GM19438 (cell line): ENCODE measurements around the gene AGAP6.
A peak's percentile ranks its signal among the peaks of the same experiment; 100 is the strongest.
"Not testable (repeated sequence)": the region's sequence is repeated elsewhere in the genome, so short reads cannot be mapped to it uniquely, and the experiment has no call there.

ENCODE experiments used
- ATAC-seq: cut with Tn5 transposase; IDR thresholded peaks from one replicate; pipeline ENCODE4 v1.9.1; 2021; ENCODE audit warnings: low read depth; ENCODE audit not compliant: unreplicated experiment

The AGAP6 gene

DNA sequence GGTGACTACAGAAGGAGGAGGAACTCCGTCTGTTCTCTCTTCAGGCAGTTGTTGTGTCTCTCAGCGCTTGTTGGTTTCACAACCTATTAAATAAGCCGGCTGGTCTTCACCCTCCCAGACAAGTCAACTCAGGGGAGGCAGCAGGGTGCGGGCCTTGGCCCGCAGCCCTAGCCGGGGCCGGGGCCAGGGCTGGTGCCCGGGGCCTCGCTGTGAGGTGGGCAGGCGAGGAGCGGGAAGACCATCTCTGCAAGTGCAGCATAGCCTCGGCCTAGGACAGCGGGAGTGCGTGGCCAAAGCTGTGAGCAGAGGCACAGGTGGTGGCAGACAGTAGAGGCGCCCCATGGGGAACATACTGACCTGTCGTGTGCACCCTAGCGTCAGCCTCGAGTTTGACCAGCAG, at the start of gene AGAP6:
Gene AGAP6, plus strand, starts transcription at position 31 of the 400 bp plus-strand sequence. Its CDS starts 310 bp downstream, at position 341.
- ATAC-seq, result not testable (repeated sequence)

DNA sequence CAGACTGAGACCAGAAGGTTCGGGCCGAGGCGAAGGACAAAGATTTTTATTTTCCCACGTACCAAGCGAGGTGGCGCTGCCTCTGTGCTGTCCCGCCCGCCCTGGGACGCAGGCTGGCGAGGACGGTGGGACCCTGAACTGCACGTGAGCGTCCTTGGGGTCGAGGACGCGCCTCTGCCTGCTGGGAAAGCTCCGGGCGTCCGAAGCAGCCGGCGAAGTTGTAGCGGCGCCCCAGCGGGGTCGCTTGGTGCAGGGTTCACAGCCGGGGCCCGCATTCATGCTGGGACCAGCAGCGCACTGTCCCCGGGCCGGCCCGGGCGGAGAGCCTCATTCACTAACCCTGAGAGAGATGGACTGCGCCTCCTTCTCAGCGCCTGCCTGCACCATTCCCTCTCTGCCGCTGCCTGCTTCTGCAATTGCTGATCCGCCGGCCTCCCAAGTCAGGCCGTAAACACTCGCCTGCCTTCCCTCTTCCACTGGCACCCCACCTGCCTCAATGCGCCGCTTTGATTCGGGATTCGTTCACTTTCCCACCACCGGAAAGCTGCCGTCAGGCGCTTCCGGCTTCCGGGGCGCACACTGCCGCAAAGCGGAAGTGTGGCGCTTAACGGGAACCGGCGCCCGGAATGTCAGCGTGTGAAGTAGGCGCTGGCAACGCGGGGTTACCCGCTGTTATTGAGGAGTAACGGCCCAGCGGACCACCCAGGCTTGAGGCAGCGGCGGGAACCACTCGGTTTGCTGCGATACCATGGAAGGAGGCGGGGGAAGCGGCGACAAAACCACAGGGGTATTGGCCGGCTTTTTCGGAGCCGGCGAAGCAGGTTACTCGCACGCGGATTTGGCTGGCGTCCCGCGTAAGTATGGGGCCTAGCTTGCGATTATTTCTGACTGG, 46.5 kb upstream of the AGAP6 start, which contains the start of the genes PARG and TIMM23B:
Gene PARG, minus strand, starts transcription at position 581 of the 892 bp plus-strand sequence. Its CDS starts 302 bp downstream, at position 279.
Gene TIMM23B, plus strand, starts transcription at position 607 of the 892 bp plus-strand sequence. Its CDS starts 142 bp downstream, at position 749.
- ATAC-seq, result peak; percentile 61

DNA sequence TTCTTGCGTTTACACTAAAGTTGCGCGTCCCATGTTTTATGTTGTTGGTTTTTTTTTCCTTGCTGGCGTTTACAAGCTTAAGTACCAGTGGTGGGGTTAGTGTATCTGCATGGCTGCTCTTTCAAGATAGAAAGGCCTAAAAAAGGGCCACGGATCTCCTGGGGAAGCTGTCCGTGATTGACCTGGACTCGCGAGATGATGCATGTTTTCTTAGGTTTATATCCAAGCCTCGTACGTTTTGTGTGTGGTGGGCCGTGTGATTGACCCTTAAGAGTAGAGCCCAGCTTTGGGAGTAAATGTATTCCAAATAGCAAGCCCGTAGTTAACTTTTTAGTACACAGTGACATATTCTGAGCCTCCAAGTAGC, 45.9 kb upstream of the AGAP6 start:
- peak; percentile 10 for ATAC-seq

DNA sequence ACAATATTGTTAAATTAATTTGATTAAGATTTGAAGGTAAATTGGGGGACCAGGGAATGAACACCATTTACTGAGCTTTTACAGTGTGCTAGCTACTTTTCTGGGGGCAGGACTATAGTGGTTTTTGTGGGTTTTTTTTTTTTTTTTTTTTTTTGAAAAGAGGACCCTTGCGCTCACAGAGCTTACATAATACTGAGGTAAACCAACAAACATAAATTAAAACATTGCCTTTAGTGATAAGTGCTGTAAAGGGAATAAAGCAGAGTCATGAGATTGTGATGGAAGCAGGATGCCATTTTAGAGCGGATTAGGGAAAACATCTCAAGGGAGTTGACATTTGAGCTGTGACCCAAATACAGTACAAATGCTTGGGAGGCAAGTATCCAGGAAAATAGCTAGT, 44.6 kb upstream of the AGAP6 start:
- ATAC-seq, result not testable (repeated sequence)

DNA sequence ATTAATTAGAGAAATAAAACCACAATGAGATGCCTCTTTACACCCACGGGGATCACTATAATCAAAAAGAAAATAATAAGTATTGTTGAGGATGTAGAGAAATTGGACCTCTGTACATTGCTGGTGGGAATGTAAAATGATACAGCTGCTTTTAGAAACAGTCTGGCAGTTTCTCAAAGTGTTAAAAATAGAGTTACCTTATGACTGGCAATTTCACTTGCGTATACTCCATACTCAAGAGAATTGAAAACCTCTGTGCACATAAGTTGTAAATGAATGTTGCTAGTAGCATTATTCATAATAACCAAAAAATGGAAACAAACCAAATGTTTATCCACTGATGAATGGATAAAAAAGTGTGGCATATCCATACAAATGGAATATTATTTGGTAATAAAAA, 40.1 kb upstream of the AGAP6 start:
- ATAC-seq, result peak; percentile 58

DNA sequence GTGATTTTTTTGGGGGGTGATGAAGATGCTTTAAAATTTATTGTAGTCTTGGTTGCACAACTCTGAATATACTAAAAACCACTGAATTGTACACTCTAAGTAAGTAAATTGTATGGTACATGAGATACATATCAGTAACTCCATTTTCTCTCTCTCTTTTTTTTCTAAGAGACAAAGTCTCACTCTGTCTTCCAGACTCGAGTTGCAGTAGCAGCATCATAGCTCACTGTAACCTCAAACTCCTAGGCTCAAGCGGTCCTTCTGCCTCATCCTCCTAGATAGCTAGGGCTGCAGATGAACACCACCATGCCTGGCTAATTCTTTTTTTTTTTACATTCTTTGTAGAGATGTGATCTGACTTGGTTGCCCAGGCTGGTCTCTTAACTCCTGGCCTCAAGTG, 39.5 kb upstream of the AGAP6 start:
- ATAC-seq, result not testable (repeated sequence)

DNA sequence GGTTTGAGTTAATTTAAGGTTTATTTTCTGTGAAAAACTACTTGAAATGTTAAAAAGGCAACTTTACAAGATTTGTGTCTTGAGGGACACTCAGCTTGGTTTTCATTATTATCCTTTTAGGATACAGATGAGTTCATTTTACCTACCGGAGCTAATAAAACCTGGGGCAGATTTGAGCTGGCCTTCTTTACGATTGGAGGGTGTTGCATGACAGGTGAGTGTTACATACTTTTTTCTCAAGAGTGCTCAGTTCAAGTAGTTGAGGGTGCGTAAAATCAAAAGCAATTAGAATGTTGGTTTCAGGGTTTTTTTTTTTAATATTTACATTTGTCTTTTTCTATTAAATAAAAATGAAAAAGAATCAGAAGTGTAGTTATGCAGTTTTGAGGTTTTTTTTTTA, 36.2 kb upstream of the AGAP6 start:
- ATAC-seq, result not testable (repeated sequence)

DNA sequence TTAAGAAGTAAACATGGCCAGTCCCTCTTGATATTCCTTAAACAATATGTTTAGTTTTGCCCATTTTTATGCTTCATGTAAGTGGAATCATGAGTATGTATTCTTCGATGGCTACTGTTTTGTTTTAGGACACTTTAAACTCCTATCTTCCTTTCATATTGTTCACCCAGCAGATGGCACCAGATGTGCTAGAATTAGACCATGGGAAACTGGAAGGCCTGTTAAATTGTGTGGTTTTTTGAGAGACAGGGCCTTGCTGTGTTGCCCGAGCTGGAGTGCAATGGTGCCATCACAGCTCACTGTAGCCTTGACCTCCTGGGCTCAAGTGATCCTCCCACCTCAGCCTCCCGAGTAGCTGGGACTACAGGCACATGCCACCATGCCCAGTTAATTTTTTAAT, 35.1 kb upstream of the AGAP6 start:
- ATAC-seq, result not testable (repeated sequence)

DNA sequence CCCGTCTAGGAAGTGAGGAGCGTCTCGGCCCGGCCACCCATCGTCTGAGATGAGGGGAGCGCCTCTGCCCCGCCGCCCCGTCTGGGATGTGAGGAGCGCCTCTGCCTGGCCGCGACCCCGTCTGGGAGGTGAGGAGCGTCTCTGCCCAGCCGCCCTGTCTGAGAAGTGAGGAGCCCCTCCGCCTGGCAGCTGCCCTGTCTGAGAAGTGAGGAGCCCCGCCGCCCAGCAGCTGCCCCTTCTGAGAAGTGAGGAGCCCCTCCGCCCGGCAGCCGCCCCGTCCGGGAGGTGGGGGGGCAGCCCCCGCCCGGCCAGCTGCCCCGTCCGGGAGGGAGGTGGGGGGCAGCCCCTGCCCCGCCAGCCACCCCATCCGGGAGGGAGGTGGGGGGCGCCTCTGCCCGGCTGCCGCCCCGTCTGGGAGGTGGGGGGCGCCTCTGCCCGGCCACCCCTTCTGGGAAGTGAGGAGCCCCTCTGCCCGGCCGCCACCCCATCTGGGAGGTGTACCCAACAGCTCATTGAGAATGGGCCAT, 17.8 kb upstream of the AGAP6 start:
- not testable (repeated sequence) for ATAC-seq

DNA sequence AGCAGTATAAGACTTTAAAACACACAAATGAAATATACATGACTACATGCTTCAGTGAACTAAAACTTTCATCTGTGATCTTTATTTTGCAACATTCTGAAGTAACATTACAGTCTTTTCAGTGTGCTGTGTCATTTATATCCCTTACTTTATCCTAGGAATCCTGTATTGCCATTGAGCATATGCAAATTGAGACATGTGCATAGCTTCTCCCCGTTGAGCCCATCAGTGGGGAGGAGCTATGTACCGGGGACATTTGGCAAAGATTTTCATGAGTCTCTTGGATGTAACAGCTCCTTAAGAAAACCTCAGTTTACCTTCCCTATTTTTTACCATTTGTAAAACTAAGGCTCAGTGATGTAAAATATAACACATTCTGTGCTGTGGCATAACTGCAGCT, 16.7 kb upstream of the AGAP6 start:
- ATAC-seq, result not testable (repeated sequence)

DNA sequence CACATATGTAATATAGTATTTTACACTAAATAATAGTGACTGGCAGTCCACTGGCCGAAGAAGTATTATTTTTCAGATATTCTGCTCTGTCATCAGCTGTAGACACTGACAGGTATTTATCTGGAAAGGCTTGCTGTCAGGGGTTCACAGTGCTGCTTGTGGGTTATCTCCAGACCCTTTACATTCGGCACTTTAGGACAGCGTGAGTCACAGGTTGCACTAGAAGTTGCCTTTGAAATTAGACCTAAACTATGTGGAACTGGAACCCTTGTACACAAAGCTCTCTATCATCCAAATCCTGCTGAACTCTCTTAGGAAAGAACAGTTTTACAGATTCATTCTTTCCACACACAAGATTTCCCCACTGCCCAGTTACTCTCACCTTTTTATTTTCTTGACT, 16.1 kb upstream of the AGAP6 start:
- ATAC-seq, result not testable (repeated sequence)

DNA sequence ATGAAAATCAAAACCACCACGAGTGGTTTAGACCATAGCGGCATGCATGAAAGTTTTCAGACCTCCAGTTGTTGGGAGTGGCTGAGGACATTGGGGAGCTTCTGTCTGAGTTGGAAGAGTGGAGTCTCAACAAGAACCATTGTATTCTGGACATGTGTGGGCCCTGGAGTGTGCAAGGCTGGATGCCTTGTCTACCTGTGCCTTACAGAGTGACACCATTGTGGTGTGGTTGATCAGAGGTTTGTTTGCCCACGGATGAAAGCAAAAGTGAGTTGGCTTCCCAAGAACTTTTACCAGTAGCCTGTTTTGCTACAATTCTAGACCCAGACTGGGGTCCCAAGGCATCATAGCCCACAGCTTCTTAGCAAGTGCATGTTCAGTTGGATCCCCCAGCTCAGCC, 10.4 kb upstream of the AGAP6 start:
- not testable (repeated sequence) for ATAC-seq

DNA sequence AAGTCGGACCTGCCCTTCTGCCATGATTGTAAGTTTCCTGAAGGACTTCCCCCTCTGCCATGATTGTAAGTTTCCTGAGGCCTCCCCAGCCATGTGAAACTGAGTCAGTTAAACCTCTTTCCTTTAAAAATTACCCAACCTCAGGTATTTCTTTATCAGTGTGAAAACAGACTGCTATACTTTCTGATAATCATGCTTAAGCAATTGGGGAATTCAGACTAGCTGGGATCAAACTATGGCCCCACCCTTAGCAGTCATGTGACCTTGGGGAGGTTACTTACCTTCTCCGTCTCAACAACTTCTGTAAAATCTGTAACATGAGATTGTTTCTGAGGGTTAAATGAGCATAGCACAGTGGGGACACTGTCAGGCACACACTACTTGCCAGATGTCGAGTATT, 999 bp upstream of the AGAP6 start:
- not testable (repeated sequence) for ATAC-seq

DNA sequence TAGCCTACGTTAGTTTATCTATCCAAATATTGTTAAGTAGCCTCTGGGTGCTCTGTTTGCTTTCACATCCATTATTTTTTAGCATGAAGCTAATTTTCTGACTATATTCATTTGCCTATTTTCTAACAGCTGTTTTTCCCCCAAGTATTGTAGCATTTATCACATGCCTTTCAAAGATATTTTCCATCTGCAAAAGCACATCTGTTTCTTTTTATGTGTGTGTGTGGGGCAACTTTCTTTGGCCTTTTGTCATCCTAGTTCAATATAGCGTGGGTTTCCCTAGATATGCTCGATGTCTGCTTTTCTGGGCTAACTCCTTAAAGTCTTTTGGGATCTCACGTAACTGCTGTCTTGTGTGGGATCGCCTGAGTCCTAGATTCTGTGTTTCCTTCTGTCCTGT, 7.1 kb downstream of the AGAP6 start:
- not testable (repeated sequence) for ATAC-seq

DNA sequence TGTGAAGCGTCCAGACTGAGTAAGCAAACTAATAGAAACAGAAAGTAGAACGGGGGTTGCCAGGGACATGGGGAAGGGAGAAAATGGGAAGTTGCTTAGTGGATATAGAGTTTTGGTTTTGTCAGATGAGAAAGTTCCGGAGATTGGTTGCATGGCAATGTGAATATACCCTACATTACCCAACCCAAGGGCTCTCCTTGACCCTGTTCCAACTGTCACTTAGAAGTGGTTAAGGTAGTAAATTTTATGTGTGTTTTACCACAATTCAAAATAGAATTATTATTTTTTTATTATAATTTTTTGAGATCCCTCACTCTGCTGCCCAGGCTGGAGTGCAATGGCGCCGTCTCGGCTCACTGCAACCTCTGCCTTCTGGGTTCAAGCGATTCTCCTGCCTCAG, 25.8 kb downstream of the AGAP6 start:
- not testable (repeated sequence) for ATAC-seq

DNA sequence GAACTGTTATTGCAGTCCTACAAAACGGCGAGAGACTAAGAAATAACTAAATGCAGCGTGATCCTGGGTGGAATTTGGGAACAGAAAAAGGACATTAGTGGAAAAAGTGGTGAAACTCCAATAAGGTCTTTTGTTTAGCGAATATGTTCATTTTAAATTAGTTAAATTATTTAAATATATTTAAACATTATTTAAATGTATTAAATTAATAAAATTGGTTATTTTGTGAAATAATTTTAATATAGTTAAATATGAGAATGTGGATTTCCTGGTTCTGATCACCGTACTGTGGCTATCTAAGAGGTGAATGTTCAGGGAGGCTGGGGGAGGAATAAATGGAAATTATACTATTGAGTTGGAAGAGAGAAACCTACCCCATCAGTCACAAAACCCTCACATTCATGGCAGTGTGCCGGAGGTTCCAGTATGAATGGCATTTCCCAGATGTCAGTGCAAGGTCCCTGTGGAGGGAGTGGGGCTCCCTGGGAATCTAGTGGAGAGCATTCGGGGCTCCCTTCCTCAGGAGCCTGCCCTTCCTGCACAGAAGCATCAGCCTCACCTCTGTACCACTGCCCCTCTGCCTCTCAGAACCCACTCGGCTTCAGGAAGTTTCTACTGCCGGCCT, 27.5 kb downstream of the AGAP6 start:
- ATAC-seq, result not testable (repeated sequence)

DNA sequence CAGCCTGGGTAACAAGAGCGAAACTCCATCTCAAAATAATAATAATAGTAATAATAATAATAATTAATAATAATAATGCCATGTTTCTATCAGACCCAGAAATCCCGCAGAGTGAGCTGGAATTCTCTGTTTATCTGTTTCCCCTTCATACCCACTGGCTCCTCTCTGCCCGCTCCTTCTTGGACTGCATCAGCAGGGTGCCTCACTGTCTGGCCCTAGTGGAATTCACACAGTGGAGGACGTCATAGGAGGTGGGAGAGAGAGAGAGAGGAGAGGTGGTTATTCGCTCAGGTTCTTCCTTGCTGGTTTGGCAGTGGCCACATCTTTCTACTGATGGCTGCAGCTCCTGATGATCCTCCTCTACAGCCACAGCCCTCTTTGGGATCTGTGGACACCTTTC, 28.7 kb downstream of the AGAP6 start:
- ATAC-seq, result not testable (repeated sequence)

DNA sequence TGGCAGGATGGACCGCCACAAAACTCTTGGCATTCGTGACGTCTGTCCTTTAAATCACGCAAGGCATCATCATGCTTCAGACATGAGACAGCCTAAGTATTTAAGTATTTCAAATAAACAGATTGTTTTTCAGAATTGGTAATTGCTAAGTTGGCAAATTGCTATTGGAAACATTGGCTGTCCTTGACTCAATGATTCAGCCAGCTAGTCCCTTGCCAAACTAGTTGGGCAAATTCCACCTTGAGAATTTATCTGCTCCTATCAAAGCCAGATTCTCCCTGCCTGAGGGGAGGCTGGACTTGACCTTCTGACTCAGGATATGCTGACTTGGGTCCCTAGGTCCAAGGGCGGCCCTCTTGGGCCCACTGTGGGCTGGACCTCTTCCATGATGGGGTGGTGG, 29.4 kb downstream of the AGAP6 start:
- ATAC-seq, result not testable (repeated sequence)

DNA sequence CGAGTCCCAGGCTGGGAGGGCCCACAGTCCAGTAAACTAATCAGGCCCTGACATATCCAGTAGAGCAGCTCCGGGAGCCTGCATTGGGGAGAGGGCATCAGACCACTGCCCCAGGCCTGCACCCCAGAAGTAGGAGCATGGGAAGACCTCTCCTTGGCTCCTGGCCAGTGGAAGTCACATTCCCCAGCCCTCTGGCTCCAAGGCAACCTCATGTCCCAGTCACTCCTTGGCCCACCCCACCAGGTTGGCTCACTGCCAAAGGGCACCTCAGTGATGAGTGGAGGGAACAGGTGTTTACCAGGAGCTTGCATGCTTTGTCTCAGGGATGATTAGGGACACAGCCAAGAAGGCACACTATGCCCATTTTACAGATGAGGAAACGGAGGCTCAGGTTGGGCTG, 31.1 kb downstream of the AGAP6 start:
- ATAC-seq, result not testable (repeated sequence)

DNA sequence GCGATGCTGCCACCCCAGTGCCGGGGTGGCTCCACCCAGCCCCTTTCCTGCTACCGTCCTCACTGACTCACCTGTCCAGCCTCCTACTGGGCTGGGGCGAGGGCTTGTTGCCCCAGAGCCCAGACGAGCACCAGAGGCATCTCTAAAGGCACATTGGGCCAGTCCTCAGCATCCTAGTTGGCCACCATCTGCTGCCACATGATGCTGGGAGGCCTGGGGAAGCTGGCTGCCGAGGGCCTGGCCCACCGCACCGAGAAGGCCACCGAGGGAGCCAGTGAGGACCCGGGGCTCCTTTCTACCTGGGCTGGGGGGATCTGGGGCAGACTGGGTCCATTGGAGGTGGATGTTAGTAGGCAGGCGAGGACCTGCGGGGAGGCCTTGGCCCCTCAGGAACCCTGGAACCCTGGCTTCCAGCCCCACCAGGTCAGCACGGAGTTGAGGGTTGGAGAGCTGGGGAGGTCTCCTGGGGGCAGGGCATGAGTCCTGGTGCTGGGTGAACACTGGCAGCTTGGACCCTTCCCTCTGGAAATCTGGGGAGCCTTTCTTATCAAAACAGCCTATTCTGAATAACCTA, 32.3 kb downstream of the AGAP6 start:
- ATAC-seq, result not testable (repeated sequence)

DNA sequence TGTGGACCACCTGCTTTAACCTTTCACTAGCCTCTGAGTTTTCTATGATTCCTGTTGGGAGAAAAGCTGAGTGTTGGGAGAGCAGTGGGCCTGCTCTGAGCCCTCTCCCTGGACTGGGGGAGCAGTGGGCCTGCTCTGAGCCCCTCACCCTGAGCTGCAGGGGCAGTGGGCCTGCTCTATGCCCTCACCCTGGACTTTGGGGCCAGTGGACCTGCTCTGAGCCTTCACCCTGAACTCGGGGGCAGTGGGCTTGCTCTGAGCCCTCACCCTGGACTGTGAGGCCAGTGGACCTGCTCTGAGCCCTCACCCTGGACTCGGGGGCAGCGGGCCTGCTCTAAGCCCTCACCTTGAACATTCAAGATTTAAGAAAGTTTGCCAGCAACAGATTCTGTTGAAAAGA, 33.4 kb downstream of the AGAP6 start:
- ATAC-seq, result no peak
